H1 (cell line): ENCODE measurements around the gene ACSF3. TPM values are rescaled to one million over a fixed set of nuclear protein-coding genes. Genes with fewer than 3 reads are reported as not detected.

Experiments
- HDAC6 ChIP-seq: IDR thresholded peaks from one replicate; pipeline ENCODE4 v1.7.1; 2012; ENCODE audit warnings: low read depth, mild to moderate bottlenecking, inconsistent platforms, low read length, moderate library complexity
- polyA plus RNA-seq, 7 experiments: library from polyadenylated mRNA; depleted of rRNA in 3 of 7; stranded (reverse) in 5 of 7; unstranded in 2 of 7; fragments of >200 nt in 5 of 7; fragments of 200-250 nt in 2 of 7; gene quantifications; 1 replicate in 5 of 7; 2 replicates in 1 of 7; 4 replicates in 1 of 7; pipeline versions ENCODE4 v1.2.1 to v1.2.3, GENCODE V29; 2011 to 2013; ENCODE audit warnings: missing spikeins in 2 of 7, mixed read lengths in 2 of 7
- total RNA-seq: library from RNA; stranded (reverse); fragmentation: NEBNext Ultra II Directional; extraction: Animal tissue kit (Norgen Biotek cat#: 25700); gene quantifications from 2 replicates; pipeline ENCODE4 v1.2.1, GENCODE V29; 2021

The ACSF3 gene
- total and polyA plus RNA-seq, 2 of the 8 experiments (the other 6 are each of a cell fraction or from before 2014, with no cell fraction given), result 15.6 to 22.9 TPM

DNA sequence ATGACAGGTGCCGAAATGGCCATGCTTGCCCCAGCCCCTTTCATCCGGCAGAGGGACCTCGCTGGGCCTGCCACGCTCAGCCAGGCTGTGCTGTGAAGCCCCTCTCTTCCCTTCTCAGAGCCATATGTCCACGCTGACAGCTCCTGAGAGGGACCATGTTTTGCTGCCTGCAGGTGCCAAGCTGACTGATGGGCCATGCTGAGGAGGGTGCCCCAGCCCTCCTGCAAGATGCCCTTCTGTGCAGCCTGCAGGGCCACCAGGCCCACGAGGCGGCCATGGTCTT lies 44.8 kb downstream of the ACSF3 start (continued):
- no peak for TF ChIP-seq HDAC6
